DOHH2 (cell line): Measurements from ENCODE around the gene PPFIBP2.

Experiments used
- H3F3A ChIP-seq: fragments of 200-600 bp; sonication (generic), shearing (Covaris generic); 2 replicates; pipeline ENCODE4 v1.6.0; 2016; ENCODE audit warnings: antibody characterized with exemption, mild to moderate bottlenecking; ENCODE audit not compliant: control insufficient read depth, insufficient read depth
- H3K27ac ChIP-seq: fragments of 200-600 bp; sonication (generic); 2 replicates; pipeline ENCODE4 v1.5.1; 2014; ENCODE audit warnings: low read depth, mild to moderate bottlenecking, low read length, moderate library complexity
- H3K27me3 ChIP-seq: fragments of 200-600 bp; sonication (generic); 2 replicates; pipeline ENCODE4 v1.6.1; 2014; ENCODE audit warnings: mild to moderate bottlenecking, low read length, mixed read lengths; ENCODE audit not compliant: control insufficient read depth
- H3K36me3 ChIP-seq: fragments of 200-600 bp; sonication (generic); 2 replicates; pipeline ENCODE4 v1.6.1; 2014; ENCODE audit warnings: mild to moderate bottlenecking, low read length, moderate library complexity, mixed read lengths; ENCODE audit not compliant: control insufficient read depth
- H3K4me1 ChIP-seq: fragments of 200-600 bp; sonication (generic); 2 replicates; pipeline ENCODE4 v1.6.1; 2014; ENCODE audit warnings: mild to moderate bottlenecking, low read length, mixed read lengths; ENCODE audit not compliant: control insufficient read depth
- H3K4me2 ChIP-seq: fragments of 200-600 bp; sonication (generic); 2 replicates; pipeline ENCODE4 v1.6.0; 2014; ENCODE audit warnings: mild to moderate bottlenecking, low read length, moderate library complexity
- H3K4me3 ChIP-seq: fragments of 200-600 bp; sonication (generic); 2 replicates; pipeline ENCODE4 v1.5.1; 2014; ENCODE audit warnings: mild to moderate bottlenecking, low read length, mixed read lengths
- H3K79me2 ChIP-seq: fragments of 200-600 bp; sonication (generic); 2 replicates; pipeline ENCODE4 v1.6.1; 2014; ENCODE audit warnings: mild to moderate bottlenecking, low read length, mixed read lengths; ENCODE audit not compliant: control insufficient read depth
- H3K9me2 ChIP-seq: fragments of 200-600 bp; sonication (generic); replicated peaks from 2 replicates; pipeline ENCODE4 v1.6.1; 2014; ENCODE audit warnings: mild to moderate bottlenecking, low read length, mixed read lengths; ENCODE audit not compliant: control insufficient read depth
- H3K9me3 ChIP-seq: fragments of 200-600 bp; sonication (generic); 2 replicates; pipeline ENCODE4 v1.6.1; 2014; ENCODE audit warnings: antibody characterized with exemption, low read length, mixed read lengths; ENCODE audit not compliant: control insufficient read depth, insufficient read depth
- H4K20me1 ChIP-seq: fragments of 200-600 bp; sonication (generic); 2 replicates; pipeline ENCODE4 v1.6.0; 2014; ENCODE audit warnings: low read depth, mild to moderate bottlenecking, antibody characterized with exemption, low read length, moderate library complexity; ENCODE audit not compliant: control insufficient read depth, insufficient read depth
- EZH2phosphoT487 ChIP-seq: fragments of 200-600 bp; sonication (generic); IDR thresholded peaks from 2 replicates; pipeline ENCODE4 v1.6.1; 2017; ENCODE audit warnings: borderline replicate concordance, mild to moderate bottlenecking, antibody characterized with exemption, low read length, moderate library complexity, mixed read lengths
- TF ChIP-seq, protein P1 (sequence below): fragments of 200-600 bp; sonication (generic); IDR thresholded peaks from one replicate; pipeline ENCODE4 v1.5.1; 2014; ENCODE audit warnings: antibody characterized with exemption, mild to moderate bottlenecking, low read depth, low read length; ENCODE audit not compliant: poor library complexity, severe bottlenecking

The PPFIBP2 gene

DNA sequence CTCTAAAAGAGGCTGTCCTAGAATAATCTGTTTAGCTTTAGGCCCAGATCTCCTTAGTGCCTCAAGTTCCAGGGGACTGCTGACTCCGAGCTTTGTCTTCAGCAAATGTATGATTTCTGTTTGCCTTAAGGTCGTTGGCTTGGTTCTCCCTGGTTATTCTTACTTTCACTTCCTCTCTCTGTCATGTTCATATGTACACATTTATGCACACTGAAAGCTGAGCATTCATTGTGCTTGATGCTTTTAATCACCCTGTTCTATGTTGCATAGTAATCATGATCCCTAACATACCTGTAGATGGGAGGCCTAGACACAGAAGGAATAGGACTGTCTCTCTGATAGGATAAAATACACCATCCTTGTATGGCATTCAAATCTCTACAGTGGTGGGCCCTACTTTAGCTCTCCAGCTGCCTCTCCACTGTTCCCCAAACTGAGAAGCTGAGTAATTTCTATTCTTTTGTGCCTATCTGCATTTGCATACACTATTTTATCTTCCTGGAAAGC, 7.2 kb downstream of the PPFIBP2 start:
- Histone ChIP-seq H3K4me3 (peak overlapping the region; percentile 59), H3K9me3 (no peaks in the 10 kb centered on the region), H3F3A (peaks cover 15% of the 10 kb centered on the region), H3K27me3 (no peaks in the 10 kb centered on the region), H3K27ac (peak overlapping the region; percentile 78), H3K4me2 (peak overlapping the region; percentile 72), H4K20me1 (peaks cover 4% of the 10 kb centered on the region), H3K9me2 (no peaks in the 10 kb centered on the region), H3K79me2 (peaks cover 83% of the 10 kb centered on the region), H3K4me1 (peaks cover 74% of the 10 kb centered on the region), H3K36me3 (peaks cover 4% of the 10 kb centered on the region)
- TF ChIP-seq EZH2phosphoT487: no peak
- TF ChIP-seq, protein P1, sequence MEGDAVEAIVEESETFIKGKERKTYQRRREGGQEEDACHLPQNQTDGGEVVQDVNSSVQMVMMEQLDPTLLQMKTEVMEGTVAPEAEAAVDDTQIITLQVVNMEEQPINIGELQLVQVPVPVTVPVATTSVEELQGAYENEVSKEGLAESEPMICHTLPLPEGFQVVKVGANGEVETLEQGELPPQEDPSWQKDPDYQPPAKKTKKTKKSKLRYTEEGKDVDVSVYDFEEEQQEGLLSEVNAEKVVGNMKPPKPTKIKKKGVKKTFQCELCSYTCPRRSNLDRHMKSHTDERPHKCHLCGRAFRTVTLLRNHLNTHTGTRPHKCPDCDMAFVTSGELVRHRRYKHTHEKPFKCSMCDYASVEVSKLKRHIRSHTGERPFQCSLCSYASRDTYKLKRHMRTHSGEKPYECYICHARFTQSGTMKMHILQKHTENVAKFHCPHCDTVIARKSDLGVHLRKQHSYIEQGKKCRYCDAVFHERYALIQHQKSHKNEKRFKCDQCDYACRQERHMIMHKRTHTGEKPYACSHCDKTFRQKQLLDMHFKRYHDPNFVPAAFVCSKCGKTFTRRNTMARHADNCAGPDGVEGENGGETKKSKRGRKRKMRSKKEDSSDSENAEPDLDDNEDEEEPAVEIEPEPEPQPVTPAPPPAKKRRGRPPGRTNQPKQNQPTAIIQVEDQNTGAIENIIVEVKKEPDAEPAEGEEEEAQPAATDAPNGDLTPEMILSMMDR: no peak

GRCh38 chr11:7522121-7522520, 8.3 kb downstream of the PPFIBP2 start:
- Histone ChIP-seq H3K79me2 (peaks cover 78% of the 10 kb centered on the region), H3K9me2 (no peaks in the 10 kb centered on the region), H4K20me1 (peaks cover 4% of the 10 kb centered on the region), H3K4me1 (peaks cover 63% of the 10 kb centered on the region), H3K9me3 (no peaks in the 10 kb centered on the region), H3K27ac (no peak overlapping the region), H3K4me3 (peak overlapping the region; percentile 59; the same call in 1 of the 2 replicates), H3K27me3 (no peaks in the 10 kb centered on the region), H3K36me3 (peaks cover 4% of the 10 kb centered on the region), H3F3A (peaks cover 15% of the 10 kb centered on the region), H3K4me2 (peak overlapping the region; percentile 72)
- TF ChIP-seq EZH2phosphoT487: no peak
- TF ChIP-seq, protein P1: no peak

DNA sequence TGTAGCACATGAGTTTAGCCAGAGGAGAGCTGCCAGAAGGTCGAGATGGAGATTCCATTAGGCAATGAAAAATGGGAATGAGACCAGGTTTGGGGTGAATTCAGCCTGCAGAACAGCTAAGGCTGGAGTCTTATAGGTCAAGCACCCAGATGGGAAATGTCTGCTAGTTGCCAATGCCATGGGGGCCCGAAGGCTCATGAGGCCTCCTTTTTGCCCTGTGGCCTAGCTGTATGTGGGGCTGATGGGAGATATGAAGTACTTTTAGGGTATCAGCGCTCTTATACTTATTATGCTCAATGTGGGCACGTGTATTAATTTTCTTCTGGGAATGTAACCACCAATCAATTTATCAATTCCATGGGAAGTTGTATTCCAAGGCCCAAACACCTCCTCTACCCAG, 8.7 kb downstream of the PPFIBP2 start:
- no peaks in the 10 kb centered on the region for H3K27me3 ChIP-seq
- no peak overlapping the region for H3K27ac ChIP-seq
- no peaks in the 10 kb centered on the region for H3K9me3 ChIP-seq
- H3K79me2 ChIP-seq: peaks cover 74% of the 10 kb centered on the region
- H3K4me2 ChIP-seq: peak overlapping the region; percentile 72
- peaks cover 61% of the 10 kb centered on the region for H3K4me1 ChIP-seq
- H3K36me3 ChIP-seq: peaks cover 4% of the 10 kb centered on the region
- peaks cover 4% of the 10 kb centered on the region for H4K20me1 ChIP-seq
- H3F3A ChIP-seq: peaks cover 15% of the 10 kb centered on the region
- TF ChIP-seq, protein P1: no peak
- no peak for TF ChIP-seq EZH2phosphoT487
- H3K9me2 ChIP-seq: no peaks in the 10 kb centered on the region
- H3K4me3 ChIP-seq: no peak overlapping the region; the same call in 1 of the 2 replicates
